Activated CD4-positive, alpha-beta T cell treated with anti-CD3 and anti-CD28 coated beads, Interleukin-2, Interleukin-6, amounts not matched to agents 100 ng/mL and 50 ng/mL, durations not matched to agents 16 hours and 8 hours (primary cell): ENCODE results near the gene PDE11A.

ENCODE experiments used
- DNase-seq: peaks from one replicate; pipeline ENCODE4 v3.0.0-alpha.2; 2020

Gene PDE11A

GRCh38 chr2:177589186-177589585, 483.4 kb downstream of the PDE11A start:
- DNase-seq, result no peak

DNA sequence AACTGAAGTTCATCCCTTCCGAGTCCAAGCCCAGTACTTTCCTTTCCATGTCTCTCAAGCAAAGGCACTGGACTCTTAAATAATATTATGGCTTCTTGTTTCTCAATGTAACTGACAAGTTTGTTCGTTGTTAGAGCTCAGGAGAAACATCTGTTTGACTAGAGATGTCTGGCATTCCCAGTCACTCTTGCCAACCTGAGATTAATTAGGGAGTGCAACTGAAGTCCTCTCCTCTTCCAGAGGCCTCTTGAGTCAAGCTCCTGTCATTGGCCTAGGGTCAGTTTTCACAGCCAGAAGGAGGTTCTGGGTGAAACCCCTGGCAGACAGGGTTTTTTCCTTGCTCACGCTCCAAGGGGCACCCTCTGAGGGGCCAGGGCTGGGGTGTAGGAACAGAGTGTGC, 483.9 kb downstream of the PDE11A start:
- no peak for DNase-seq

- DNase-seq, result no peak
Measured at GRCh38 chr2:177587371-177587770, 485.2 kb downstream of the PDE11A start.

DNA sequence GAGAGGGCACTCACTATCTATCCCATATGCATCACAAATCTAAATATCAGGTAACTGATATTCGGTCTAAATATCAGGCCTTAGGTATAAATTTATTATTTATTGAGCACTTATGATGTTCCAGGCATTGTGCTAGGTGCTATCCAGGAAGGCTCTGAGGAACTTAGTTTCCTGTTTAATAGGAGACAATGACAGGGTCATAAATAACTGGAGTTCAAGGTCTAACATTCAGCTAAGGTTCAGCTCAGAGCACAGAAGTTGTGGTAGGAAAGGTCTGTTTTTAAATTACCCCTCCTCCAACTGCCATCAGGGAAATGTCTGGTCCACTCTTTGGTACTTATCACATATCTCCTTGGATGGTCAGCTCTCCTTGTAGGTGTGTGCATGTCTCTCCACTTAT, 486.4 kb downstream of the PDE11A start:
- DNase-seq, result no peak

GRCh38 chr2:177585234-177585863, 487.2 kb downstream of the PDE11A start:
- no peak for DNase-seq

DNA sequence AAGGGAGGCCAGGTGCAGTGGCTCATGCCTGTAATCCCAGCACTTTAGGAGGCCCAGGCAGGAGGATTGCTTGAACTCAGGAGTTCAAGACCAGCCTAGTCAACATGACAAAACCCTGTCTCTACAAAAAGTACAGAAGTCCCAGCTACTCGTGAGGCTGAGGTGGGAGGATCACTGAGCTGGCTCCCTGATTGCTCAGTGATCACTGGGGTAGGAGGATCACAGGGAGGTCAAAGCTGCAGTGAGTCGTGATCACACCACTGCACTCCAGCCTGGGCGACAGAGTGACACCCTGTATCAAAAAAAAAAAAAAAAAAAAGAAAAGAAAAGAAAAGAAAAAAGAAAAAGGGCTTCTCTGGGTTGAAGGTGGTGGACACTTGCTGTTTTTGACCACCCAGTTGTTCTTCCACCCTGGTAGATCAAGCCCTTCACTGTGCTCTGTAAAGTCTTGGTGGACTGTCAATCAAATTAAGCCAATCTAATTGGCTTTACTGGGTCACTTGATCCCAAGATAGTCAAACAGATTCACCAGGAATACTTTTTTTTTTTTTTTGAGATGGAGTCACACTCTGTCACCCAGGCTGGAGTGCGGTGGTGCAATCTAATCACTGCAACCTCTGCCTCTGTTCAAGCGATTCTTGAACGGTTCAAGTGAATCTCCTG, 488.4 kb downstream of the PDE11A start:
- DNase-seq, result no peak

DNA sequence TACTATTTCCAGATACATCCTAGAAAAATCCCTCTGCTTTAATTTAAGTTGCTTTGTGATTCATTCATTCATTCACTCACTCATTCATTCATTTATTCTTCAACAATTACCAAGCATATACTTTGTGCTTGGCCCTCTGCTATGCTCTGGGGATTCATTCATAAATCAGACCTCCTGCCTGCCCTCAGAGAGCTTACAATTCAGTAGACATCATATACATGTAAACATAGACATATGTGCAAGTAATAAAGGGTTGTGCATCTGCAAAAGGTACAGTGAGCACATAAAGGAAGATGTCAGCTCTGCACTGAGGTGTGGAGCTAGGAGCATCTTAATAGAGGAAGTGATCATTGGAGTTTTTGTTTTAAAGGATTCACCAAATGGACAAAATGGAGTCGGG, 490.6 kb downstream of the PDE11A start:
- DNase-seq, result no peak

GRCh38 chr2:177579486-177580036, 493.0 kb downstream of the PDE11A start:
- no peak for DNase-seq

DNA sequence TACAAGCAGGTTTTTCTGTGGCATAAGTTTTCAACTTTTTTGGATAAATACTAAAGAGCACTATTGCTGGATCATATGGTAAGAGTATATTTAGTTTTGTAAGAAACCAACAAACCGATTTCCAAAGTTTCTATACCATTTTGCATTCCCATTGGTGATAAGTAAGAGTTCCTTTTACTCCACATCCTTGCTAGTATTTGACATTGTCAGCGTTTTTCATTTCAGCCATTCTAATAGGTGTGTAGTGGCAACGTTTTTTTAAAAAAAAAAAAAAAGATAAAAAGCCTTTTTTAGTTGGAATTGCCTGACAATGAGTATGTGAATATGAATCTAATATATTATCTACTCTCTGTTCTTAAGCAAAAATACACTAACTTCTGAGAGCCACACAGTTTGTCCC, 494.1 kb downstream of the PDE11A start:
- no peak for DNase-seq

GRCh38 chr2:177577075-177577474, 495.5 kb downstream of the PDE11A start:
- DNase-seq, result no peak

DNA sequence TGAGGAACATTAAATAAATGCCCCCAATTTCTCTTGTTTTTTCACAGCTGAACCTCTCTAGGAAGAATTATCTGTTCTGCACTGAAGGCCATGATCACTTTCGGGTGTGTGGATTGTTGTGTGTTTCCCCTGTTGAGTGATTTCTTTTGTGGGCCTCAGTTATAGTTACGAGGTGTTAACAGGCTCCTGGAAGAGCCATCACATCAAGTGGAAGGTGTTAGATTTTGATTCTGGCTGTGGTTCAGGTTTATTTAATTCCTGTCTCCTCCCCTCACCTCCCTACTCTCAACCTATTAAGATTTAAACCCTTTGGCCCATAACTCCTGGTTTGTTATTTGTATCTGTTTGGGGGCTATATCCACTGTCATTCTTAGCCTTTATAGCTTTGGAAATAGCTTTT, 497.2 kb downstream of the PDE11A start:
- no peak for DNase-seq

- no peak for DNase-seq
Measured at GRCh38 chr2:177574356-177574755, 498.2 kb downstream of the PDE11A start.
